Measurements from ENCODE around the gene MGAT3.
A peak's percentile ranks its signal among the peaks of the same experiment; 100 is the strongest.

The MGAT3 gene

GRCh38 chr22:39450258-39450955 lies 6.4 kb upstream of the MGAT3 start:
- Mint-ChIP-seq H3K27me3 (peaks cover 4% of the 10 kb centered on the region), H3K9me3 (no peaks in the 10 kb centered on the region), H3K4me1 (peaks cover 40% of the 10 kb centered on the region), H3K36me3 (ENCODE audit: low read depth) (no peaks in the 10 kb centered on the region), H3K4me3 (no peak overlapping the region), H3K27ac (no peak overlapping the region)
- ATAC-seq (no peak), DNase-seq (no peak)

GRCh38 chr22:39452740-39453040 lies 4.1 kb upstream of the MGAT3 start:
- ATAC-seq: no peak
- H3K4me1 Mint-ChIP-seq: peaks cover 38% of the 10 kb centered on the region
- no peaks in the 10 kb centered on the region for H3K9me3 Mint-ChIP-seq
- H3K27me3 Mint-ChIP-seq: peaks cover 8% of the 10 kb centered on the region
- H3K27ac Mint-ChIP-seq: no peak overlapping the region
- H3K36me3 Mint-ChIP-seq (ENCODE audit: low read depth): no peaks in the 10 kb centered on the region
- no peak for DNase-seq
- no peak overlapping the region for H3K4me3 Mint-ChIP-seq

GRCh38 chr22:39453765-39454378 lies 2.9 kb upstream of the MGAT3 start:
- ATAC-seq (no peak), DNase-seq (no peak)
- Mint-ChIP-seq H3K9me3 (no peaks in the 10 kb centered on the region), H3K27ac (no peak overlapping the region), H3K27me3 (peaks cover 16% of the 10 kb centered on the region), H3K36me3 (ENCODE audit: low read depth) (no peaks in the 10 kb centered on the region), H3K4me3 (no peak overlapping the region), H3K4me1 (peaks cover 35% of the 10 kb centered on the region)

- H3K27me3 Mint-ChIP-seq: peaks cover 20% of the 10 kb centered on the region
- peaks cover 30% of the 10 kb centered on the region for H3K4me1 Mint-ChIP-seq
- H3K36me3 Mint-ChIP-seq (ENCODE audit: low read depth): no peaks in the 10 kb centered on the region
- H3K9me3 Mint-ChIP-seq: no peaks in the 10 kb centered on the region
- no peak overlapping the region for H3K27ac Mint-ChIP-seq
- no peak for DNase-seq
- ATAC-seq: no peak
- no peak overlapping the region for H3K4me3 Mint-ChIP-seq
Measured at GRCh38 chr22:39454385-39454871, 2.4 kb upstream of the MGAT3 start.

- Mint-ChIP-seq H3K4me3 (no peak overlapping the region), H3K36me3 (ENCODE audit: low read depth) (no peaks in the 10 kb centered on the region), H3K27me3 (peaks cover 23% of the 10 kb centered on the region), H3K4me1 (peaks cover 19% of the 10 kb centered on the region), H3K9me3 (no peaks in the 10 kb centered on the region), H3K27ac (no peak overlapping the region)
- ATAC-seq: no peak
- no peak for DNase-seq
Measured at GRCh38 chr22:39457198-39457555, 365 bp downstream of the MGAT3 start.

- peaks cover 23% of the 10 kb centered on the region for H3K27me3 Mint-ChIP-seq
- no peak overlapping the region for H3K27ac Mint-ChIP-seq
- DNase-seq (no peak), ATAC-seq (no peak)
- peak overlapping the region; percentile 63 for H3K4me3 Mint-ChIP-seq
- H3K36me3 Mint-ChIP-seq (ENCODE audit: low read depth): no peaks in the 10 kb centered on the region
- H3K9me3 Mint-ChIP-seq: no peaks in the 10 kb centered on the region
- H3K4me1 Mint-ChIP-seq: peaks cover 19% of the 10 kb centered on the region
Measured at GRCh38 chr22:39457556-39458443, 988 bp downstream of the MGAT3 start.

- H3K36me3 Mint-ChIP-seq (ENCODE audit: low read depth): no peaks in the 10 kb centered on the region
- peaks cover 23% of the 10 kb centered on the region for H3K27me3 Mint-ChIP-seq
- ATAC-seq (no peak), DNase-seq (no peak)
- no peaks in the 10 kb centered on the region for H3K9me3 Mint-ChIP-seq
- peak overlapping the region; percentile 63 for H3K4me3 Mint-ChIP-seq
- H3K27ac Mint-ChIP-seq: no peak overlapping the region
- H3K4me1 Mint-ChIP-seq: peaks cover 19% of the 10 kb centered on the region
Measured at GRCh38 chr22:39458444-39459083, 1.8 kb downstream of the MGAT3 start.

- ATAC-seq (no peak), DNase-seq (no peak)
- Mint-ChIP-seq H3K4me1 (peaks cover 19% of the 10 kb centered on the region), H3K4me3 (no peak overlapping the region), H3K36me3 (ENCODE audit: low read depth) (no peaks in the 10 kb centered on the region), H3K9me3 (no peaks in the 10 kb centered on the region), H3K27me3 (peaks cover 23% of the 10 kb centered on the region), H3K27ac (no peak overlapping the region)
Measured at GRCh38 chr22:39459681-39460080, 2.9 kb downstream of the MGAT3 start.

GRCh38 chr22:39462443-39463221 lies 5.8 kb downstream of the MGAT3 start:
- Mint-ChIP-seq H3K4me1 (peaks cover 9% of the 10 kb centered on the region), H3K27ac (no peak overlapping the region), H3K9me3 (no peaks in the 10 kb centered on the region), H3K4me3 (no peak overlapping the region), H3K36me3 (ENCODE audit: low read depth) (no peaks in the 10 kb centered on the region), H3K27me3 (peaks cover 15% of the 10 kb centered on the region)
- DNase-seq (no peak), ATAC-seq (peak; percentile 8)

GRCh38 chr22:39463277-39463676 lies 6.5 kb downstream of the MGAT3 start:
- ATAC-seq (no peak), DNase-seq (no peak)
- H3K4me1 Mint-ChIP-seq: peaks cover 8% of the 10 kb centered on the region
- H3K27ac Mint-ChIP-seq: no peak overlapping the region
- H3K4me3 Mint-ChIP-seq: no peak overlapping the region
- H3K36me3 Mint-ChIP-seq (ENCODE audit: low read depth): no peaks in the 10 kb centered on the region
- H3K27me3 Mint-ChIP-seq: peaks cover 12% of the 10 kb centered on the region
- no peaks in the 10 kb centered on the region for H3K9me3 Mint-ChIP-seq

- no peaks in the 10 kb centered on the region for H3K36me3 Mint-ChIP-seq (ENCODE audit: low read depth)
- no peak overlapping the region for H3K27ac Mint-ChIP-seq
- H3K4me3 Mint-ChIP-seq: no peak overlapping the region
- no peaks in the 10 kb centered on the region for H3K9me3 Mint-ChIP-seq
- DNase-seq (no peak), ATAC-seq (no peak)
- peaks cover 3% of the 10 kb centered on the region for H3K4me1 Mint-ChIP-seq
- peaks cover 6% of the 10 kb centered on the region for H3K27me3 Mint-ChIP-seq
Measured at GRCh38 chr22:39463931-39464390, 7.1 kb downstream of the MGAT3 start.

- Mint-ChIP-seq H3K36me3 (ENCODE audit: low read depth) (no peaks in the 10 kb centered on the region), H3K4me1 (peaks cover 5% of the 10 kb centered on the region), H3K9me3 (no peaks in the 10 kb centered on the region), H3K27ac (no peak overlapping the region), H3K4me3 (no peak overlapping the region), H3K27me3 (no peaks in the 10 kb centered on the region)
- DNase-seq (no peak), ATAC-seq (no peak)
Measured at GRCh38 chr22:39466228-39467006, 9.6 kb downstream of the MGAT3 start.

- no peaks in the 10 kb centered on the region for H3K9me3 Mint-ChIP-seq
- ATAC-seq: no peak
- peaks cover 13% of the 10 kb centered on the region for H3K4me1 Mint-ChIP-seq
- DNase-seq: no peak
- H3K27ac Mint-ChIP-seq: no peak overlapping the region
- no peaks in the 10 kb centered on the region for H3K27me3 Mint-ChIP-seq
- no peak overlapping the region for H3K4me3 Mint-ChIP-seq
- no peaks in the 10 kb centered on the region for H3K36me3 Mint-ChIP-seq (ENCODE audit: low read depth)
Measured at GRCh38 chr22:39467390-39467895, 10.6 kb downstream of the MGAT3 start.

Data from activated naive CD8-positive, alpha-beta T cell treated with anti-CD3 and anti-CD28 coated beads, Interleukin-2, amount 50 U/mL, for 24 hours (primary cell).